ENCODE measurements around the gene NHLRC1. TPM values are rescaled to one million over a fixed set of nuclear protein-coding genes. Genes with fewer than 3 reads are reported as not detected.

Gene NHLRC1
- total RNA-seq, 3 donors from 2014 or later (not counting 1 experiment from before 2014, with no cell fraction given), result 0.58 to 0.89 (median 0.68) TPM

DNA sequence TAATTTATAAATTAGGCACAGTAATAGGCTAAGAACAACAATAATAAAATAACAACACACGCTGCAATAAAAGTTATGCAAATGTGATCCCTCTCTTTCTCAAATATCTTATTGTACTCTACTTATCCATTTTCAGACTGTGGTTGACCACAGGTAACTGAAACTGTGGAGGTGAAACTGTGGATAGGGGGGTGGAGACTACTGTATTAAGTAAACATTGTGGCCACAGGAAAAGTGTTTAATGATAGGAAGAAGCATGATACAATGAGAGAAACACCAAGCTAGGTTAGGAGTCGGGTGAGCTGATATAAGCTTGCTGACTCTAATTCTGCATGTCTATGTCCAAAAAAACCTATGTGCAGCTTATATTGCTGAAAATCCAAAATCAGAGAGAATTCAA is 23.0 kb downstream of the NHLRC1 start:
- no peaks in the 10 kb centered on the region for H3K36me3 Mint-ChIP-seq
- Histone ChIP-seq H3K4me1 (ENCODE audit: control insufficient read depth, insufficient read depth, low read length) (no peaks in the 10 kb centered on the region), H3K27ac (ENCODE audit: low read length) (no peak overlapping the region), H3K4me3 (ENCODE audit: low read length) (no peak overlapping the region), H3K9me3 (ENCODE audit: control insufficient read depth, insufficient read depth, low read length) (no peaks in the 10 kb centered on the region), H3K36me3 (ENCODE audit: control insufficient read depth, insufficient read depth, low read length) (no peaks in the 10 kb centered on the region), H3K27me3 (ENCODE audit: control insufficient read depth, insufficient read depth, low read length) (no peaks in the 10 kb centered on the region)
- no peak overlapping the region for H3K4me3 Mint-ChIP-seq
- TF ChIP-seq, protein P1, sequence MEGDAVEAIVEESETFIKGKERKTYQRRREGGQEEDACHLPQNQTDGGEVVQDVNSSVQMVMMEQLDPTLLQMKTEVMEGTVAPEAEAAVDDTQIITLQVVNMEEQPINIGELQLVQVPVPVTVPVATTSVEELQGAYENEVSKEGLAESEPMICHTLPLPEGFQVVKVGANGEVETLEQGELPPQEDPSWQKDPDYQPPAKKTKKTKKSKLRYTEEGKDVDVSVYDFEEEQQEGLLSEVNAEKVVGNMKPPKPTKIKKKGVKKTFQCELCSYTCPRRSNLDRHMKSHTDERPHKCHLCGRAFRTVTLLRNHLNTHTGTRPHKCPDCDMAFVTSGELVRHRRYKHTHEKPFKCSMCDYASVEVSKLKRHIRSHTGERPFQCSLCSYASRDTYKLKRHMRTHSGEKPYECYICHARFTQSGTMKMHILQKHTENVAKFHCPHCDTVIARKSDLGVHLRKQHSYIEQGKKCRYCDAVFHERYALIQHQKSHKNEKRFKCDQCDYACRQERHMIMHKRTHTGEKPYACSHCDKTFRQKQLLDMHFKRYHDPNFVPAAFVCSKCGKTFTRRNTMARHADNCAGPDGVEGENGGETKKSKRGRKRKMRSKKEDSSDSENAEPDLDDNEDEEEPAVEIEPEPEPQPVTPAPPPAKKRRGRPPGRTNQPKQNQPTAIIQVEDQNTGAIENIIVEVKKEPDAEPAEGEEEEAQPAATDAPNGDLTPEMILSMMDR (IDR thresholded peaks at IDR 0.05), result no peak
- H3K4me1 Mint-ChIP-seq, result peaks cover 3 to 4% of the 10 kb centered on the region in 2 donors
- 45% methylated on average over 1 of the region's 2 CpGs for WGBS (ENCODE audit: insufficient coverage)
- intact Hi-C loops (cut with micrococcal nuclease), result no loop called here
- no peaks in the 10 kb centered on the region for H3K9me3 Mint-ChIP-seq
- DNase-seq, result no peak
- no peak for ATAC-seq
- H3K27ac Mint-ChIP-seq, result no peak overlapping the region
- peaks cover 13 to 29% of the 10 kb centered on the region in 2 donors for H3K27me3 Mint-ChIP-seq (ENCODE audit: low read depth in 2 of 2)

GRCh38 chr6:18096423-18096822 is 26.1 kb downstream of the NHLRC1 start:
- H3K36me3 ChIP-seq (ENCODE audit: control insufficient read depth, insufficient read depth, low read length), result no peaks in the 10 kb centered on the region
- Mint-ChIP-seq H3K4me1 (peaks cover 3 to 4% of the 10 kb centered on the region in 2 donors), H3K4me3 (no peak overlapping the region), H3K27ac (no peak overlapping the region), H3K36me3 (no peaks in the 10 kb centered on the region), H3K9me3 (no peaks in the 10 kb centered on the region), H3K27me3 (ENCODE audit: low read depth in 2 of 2) (peaks cover 10 to 22% of the 10 kb centered on the region in 2 donors)
- whole genome bisulfite sequencing (ENCODE audit: insufficient coverage), result 100% methylated on average over 2 of the region's 3 CpGs
- no peak overlapping the region for H3K4me3 ChIP-seq (ENCODE audit: low read length)
- no peak for ATAC-seq
- H3K4me1 ChIP-seq (ENCODE audit: control insufficient read depth, insufficient read depth, low read length), result no peaks in the 10 kb centered on the region
- intact Hi-C loops (cut with micrococcal nuclease), result no loop called here
- no peaks in the 10 kb centered on the region for H3K9me3 ChIP-seq (ENCODE audit: control insufficient read depth, insufficient read depth, low read length)
- no peaks in the 10 kb centered on the region for H3K27me3 ChIP-seq (ENCODE audit: control insufficient read depth, insufficient read depth, low read length)
- H3K27ac ChIP-seq (ENCODE audit: low read length), result no peak overlapping the region
- no peak for DNase-seq
- TF ChIP-seq, protein P1 (IDR thresholded peaks at IDR 0.05), result no peak

DNA sequence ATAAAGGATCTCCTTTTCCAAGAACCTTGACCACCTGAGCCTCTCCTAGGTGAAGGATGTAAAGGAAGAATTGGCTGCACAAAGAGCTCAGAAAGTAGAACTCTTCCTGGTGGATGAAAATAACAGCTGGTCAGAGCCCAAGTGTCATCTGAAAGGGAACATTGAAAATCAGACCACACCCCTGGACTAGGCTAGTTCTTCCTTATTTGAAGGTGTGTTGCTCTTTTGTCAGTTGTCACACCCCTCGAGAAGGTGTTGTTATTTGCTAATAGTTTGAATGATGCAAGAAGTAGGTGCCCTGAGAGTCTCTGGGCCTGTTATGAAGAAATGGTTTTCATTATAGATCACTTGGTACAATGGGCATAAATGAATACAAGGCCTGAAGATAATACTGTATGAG is 31.1 kb downstream of the NHLRC1 start:
- peaks cover 0 to 3% of the 10 kb centered on the region in 2 donors for H3K27me3 Mint-ChIP-seq (ENCODE audit: low read depth in 2 of 2)
- no peak overlapping the region for H3K27ac Mint-ChIP-seq

More for the DNA sequence above, 31.1 kb downstream of the NHLRC1 start:
- Histone ChIP-seq H3K27me3 (ENCODE audit: control insufficient read depth, insufficient read depth, low read length) (no peaks in the 10 kb centered on the region), H3K27ac (ENCODE audit: low read length) (no peak overlapping the region), H3K4me3 (ENCODE audit: low read length) (no peak overlapping the region), H3K36me3 (ENCODE audit: control insufficient read depth, insufficient read depth, low read length) (no peaks in the 10 kb centered on the region), H3K9me3 (ENCODE audit: control insufficient read depth, insufficient read depth, low read length) (peaks cover 2% of the 10 kb centered on the region), H3K4me1 (ENCODE audit: control insufficient read depth, insufficient read depth, low read length) (no peaks in the 10 kb centered on the region)
- no peaks in the 10 kb centered on the region for H3K4me1 Mint-ChIP-seq
- H3K9me3 Mint-ChIP-seq, result peaks cover 2 to 4% of the 10 kb centered on the region in 2 donors
- DNase-seq, result no peak
- no peak for ATAC-seq
- TF ChIP-seq, protein P1 (IDR thresholded peaks at IDR 0.05), result no peak
- intact Hi-C loops (cut with micrococcal nuclease), result no loop called here
- no peaks in the 10 kb centered on the region for H3K36me3 Mint-ChIP-seq
- no peak overlapping the region for H3K4me3 Mint-ChIP-seq
- 92% methylated on average over 1 of the region's 1 CpG for WGBS (ENCODE audit: insufficient coverage)
